ENCODE measurements around the gene TNFSF13. TPM values are rescaled to one million over a fixed set of nuclear protein-coding genes. Genes with fewer than 3 reads are reported as not detected.

Gene TNFSF13, protein sequence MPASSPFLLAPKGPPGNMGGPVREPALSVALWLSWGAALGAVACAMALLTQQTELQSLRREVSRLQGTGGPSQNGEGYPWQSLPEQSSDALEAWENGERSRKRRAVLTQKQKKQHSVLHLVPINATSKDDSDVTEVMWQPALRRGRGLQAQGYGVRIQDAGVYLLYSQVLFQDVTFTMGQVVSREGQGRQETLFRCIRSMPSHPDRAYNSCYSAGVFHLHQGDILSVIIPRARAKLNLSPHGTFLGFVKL
- 22.1 and 31.9 TPM in 2 replicates for total RNA-seq

DNA sequence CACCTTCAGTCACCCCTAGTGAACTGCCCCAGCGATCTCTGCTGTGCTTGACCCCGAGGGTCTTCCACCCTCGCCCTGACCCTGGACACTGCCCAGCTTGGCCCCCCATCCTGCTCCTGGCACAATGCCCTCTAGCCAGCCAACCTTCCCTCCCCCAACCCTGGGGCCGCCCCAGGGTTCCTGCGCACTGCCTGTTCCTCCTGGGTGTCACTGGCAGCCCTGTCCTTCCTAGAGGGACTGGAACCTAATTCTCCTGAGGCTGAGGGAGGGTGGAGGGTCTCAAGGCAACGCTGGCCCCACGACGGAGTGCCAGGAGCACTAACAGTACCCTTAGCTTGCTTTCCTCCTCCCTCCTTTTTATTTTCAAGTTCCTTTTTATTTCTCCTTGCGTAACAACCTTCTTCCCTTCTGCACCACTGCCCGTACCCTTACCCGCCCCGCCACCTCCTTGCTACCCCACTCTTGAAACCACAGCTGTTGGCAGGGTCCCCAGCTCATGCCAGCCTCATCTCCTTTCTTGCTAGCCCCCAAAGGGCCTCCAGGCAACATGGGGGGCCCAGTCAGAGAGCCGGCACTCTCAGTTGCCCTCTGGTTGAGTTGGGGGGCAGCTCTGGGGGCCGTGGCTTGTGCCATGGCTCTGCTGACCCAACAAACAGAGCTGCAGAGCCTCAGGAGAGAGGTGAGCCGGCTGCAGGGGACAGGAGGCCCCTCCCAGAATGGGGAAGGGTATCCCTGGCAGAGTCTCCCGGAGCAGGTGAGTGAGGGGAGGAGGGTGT lies at the start of gene TNFSF13:
Gene TNFSF13, plus strand, starts transcription at position 207 of the 776 bp plus-strand sequence. Its CDS starts 290 bp downstream, at position 497.
- DNase-seq (ENCODE audit: low read depth) = no peak

DNA sequence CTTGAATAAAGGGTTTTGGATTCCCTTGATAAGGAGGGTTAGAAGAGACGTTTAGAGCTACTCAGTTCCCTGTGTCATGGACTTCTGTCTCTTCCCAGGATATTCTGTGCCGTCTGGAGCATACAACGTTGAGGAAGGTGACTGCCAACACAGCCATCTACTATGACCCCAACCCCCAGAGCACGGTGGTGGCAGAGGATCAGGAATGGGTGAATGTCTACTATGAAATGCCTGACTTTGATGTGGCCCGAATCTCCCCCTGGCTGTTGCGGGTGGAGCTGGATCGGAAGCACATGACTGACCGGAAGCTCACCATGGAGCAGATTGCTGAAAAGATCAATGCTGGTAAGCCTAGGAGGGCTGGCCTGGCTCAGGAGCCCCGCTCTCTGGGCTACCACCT lies 49.7 kb upstream of the TNFSF13 start:
- DNase-seq (ENCODE audit: low read depth) = no peak

DNA sequence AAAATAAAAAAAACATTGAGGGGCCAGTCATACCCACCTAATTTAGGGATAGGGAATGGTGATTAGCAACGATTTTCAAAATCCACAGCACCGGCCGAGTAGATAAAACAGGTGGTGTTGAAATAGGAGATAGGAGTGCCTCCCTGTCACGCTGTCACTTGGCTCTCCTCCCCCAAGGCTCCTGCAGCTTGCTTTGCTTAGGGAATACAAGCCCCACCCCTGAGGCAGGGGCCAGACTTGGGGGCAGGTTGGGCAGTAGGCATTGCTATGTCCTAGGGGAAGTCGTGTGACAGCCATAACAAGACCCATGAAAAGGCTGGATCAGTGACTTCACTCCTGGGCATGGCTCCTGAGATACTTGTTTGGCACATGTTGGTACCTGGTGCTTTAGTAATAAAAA lies 48.6 kb upstream of the TNFSF13 start:
- DNase-seq (ENCODE audit: low read depth) = no peak

DNA sequence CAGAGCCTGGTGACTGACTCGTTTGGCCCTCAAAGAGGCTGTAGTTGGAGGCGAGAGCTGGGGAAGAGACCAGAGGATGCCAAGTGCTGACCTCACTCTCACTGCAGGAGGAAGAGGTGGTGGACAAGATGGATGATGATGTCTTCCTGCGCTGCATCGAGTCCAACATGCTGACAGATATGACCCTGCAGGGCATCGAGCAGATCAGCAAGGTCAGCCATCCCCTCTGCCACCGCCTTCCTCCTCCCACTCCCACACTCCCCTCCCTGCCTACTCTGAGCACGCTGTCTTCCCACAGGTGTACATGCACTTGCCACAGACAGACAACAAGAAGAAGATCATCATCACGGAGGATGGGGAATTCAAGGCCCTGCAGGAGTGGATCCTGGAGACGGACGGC lies 47.4 kb upstream of the TNFSF13 start:
- no peak for DNase-seq (ENCODE audit: low read depth)

DNA sequence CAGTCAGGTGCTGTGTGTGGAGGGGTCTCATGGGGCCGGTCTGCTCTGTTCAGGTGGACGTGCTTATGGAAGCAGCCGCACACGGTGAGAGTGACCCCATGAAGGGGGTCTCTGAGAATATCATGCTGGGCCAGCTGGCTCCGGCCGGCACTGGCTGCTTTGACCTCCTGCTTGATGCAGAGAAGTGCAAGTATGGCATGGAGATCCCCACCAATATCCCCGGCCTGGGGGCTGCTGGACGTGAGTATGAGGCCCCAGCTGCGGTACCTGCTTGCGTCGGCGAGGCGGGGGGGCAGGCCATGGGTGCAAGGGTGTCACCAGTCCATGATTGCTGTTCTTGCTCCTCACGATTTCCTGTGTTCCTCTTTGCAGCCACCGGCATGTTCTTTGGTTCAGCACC lies 46.4 kb upstream of the TNFSF13 start:
- DNase-seq (ENCODE audit: low read depth) = no peak

DNA sequence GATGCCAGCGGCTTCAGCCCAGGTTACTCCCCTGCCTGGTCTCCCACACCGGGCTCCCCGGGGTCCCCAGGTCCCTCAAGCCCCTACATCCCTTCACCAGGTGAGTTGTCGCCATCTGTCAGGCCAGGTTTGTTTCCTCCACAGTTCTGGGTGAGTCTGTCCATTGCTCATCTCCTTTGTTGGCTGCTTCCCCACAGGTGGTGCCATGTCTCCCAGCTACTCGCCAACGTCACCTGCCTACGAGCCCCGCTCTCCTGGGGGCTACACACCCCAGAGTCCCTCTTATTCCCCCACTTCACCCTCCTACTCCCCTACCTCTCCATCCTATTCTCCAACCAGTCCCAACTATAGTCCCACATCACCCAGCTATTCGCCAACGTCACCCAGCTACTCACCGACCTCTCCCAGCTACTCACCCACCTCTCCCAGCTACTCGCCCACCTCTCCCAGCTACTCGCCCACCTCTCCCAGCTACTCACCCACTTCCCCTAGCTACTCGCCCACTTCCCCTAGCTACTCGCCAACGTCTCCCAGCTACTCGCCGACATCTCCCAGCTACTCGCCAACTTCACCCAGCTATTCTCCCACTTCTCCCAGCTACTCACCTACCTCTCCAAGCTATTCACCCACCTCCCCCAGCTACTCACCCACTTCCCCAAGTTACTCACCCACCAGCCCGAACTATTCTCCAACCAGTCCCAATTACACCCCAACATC lies 45.6 kb upstream of the TNFSF13 start:
- DNase-seq (ENCODE audit: low read depth) = no peak

DNA sequence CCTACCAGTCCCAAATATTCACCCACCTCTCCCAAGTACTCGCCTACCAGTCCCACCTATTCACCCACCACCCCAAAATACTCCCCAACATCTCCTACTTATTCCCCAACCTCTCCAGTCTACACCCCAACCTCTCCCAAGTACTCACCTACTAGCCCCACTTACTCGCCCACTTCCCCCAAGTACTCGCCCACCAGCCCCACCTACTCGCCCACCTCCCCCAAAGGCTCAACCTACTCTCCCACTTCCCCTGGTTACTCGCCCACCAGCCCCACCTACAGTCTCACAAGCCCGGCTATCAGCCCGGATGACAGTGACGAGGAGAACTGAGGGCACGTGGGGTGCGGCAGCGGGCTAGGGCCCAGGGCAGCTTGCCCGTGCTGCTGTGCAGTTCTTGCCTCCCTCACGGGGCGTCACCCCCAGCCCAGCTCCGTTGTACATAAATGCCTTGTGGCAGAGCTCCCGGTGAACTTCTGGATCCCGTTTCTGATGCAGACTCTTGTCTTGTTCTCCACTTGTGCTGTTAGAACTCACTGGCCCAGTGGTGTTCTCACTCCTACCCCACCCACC lies 44.6 kb upstream of the TNFSF13 start:
- no peak for DNase-seq (ENCODE audit: low read depth)

DNA sequence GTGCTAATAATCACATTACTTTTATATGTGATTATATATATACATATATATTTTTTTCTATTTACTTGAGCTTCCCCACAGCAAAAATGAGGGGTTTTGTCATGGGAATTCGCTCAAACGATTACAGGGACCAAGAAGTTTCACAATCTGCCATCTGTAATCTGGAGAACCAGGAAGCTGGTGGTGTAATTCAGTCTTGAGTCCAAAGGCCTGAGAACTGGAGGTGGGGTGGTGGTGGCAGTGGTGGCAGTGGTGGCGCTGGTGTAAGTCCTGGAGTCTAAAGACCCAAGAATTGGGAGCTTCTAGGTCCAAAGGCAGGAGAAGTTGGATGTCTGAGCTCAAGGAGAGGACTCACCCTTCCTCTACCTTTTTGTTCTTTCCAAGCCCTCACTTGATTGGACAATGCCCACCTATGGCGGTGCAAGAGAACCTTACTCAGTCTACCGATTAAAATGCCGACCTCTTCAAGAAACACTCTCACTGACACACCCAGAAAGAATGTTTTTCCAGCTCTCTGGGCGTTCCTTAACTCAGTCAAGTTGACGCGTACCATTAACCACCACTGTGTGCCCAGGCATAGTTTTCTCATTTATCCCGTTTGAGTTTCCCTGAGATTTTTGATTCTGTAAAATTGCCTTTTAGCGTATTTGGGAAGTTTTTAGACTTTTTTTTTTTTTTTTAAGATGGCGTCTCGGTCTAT lies 42.5 kb upstream of the TNFSF13 start:
- peak; percentile 64 for DNase-seq (ENCODE audit: low read depth)

DNA sequence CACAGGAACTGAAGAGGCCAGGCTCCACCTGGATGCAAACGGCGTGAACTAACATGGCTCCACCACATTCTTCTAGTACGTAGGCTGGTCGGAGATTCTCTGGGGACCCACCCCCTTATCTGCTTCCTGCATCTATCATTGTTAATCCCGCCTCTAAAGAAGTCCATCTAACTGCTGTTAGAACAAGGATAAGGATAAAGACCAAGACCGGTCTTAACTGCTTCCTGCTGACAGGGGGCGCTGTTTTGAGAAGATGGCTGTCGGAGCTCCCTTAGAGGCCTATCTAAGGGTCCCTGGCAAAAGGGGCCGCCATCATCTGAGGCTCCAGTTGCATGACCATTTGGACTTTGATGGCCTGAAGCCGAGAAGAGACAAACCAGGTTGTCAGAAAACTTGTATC lies 35.5 kb upstream of the TNFSF13 start:
- DNase-seq (ENCODE audit: low read depth) = no peak

DNA sequence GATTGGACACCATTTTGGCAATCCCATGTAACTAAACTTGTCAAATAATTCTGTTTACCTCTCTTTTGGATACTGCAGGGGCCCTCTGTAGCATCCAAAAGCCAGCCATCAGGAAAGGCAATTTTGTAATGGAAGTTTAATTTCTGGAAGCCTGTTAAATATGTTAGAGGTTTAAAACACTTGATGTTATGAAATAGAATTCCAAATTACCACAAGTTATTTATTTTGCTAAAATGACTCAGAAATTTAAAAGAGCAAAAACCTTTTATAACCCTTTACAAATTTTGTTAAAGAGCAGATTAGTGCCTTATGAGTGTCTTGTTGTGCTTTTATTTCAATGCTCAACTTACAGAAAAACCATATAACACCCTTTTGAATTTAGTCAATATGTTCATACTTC lies 29.7 kb upstream of the TNFSF13 start:
- no peak for DNase-seq (ENCODE audit: low read depth)

DNA sequence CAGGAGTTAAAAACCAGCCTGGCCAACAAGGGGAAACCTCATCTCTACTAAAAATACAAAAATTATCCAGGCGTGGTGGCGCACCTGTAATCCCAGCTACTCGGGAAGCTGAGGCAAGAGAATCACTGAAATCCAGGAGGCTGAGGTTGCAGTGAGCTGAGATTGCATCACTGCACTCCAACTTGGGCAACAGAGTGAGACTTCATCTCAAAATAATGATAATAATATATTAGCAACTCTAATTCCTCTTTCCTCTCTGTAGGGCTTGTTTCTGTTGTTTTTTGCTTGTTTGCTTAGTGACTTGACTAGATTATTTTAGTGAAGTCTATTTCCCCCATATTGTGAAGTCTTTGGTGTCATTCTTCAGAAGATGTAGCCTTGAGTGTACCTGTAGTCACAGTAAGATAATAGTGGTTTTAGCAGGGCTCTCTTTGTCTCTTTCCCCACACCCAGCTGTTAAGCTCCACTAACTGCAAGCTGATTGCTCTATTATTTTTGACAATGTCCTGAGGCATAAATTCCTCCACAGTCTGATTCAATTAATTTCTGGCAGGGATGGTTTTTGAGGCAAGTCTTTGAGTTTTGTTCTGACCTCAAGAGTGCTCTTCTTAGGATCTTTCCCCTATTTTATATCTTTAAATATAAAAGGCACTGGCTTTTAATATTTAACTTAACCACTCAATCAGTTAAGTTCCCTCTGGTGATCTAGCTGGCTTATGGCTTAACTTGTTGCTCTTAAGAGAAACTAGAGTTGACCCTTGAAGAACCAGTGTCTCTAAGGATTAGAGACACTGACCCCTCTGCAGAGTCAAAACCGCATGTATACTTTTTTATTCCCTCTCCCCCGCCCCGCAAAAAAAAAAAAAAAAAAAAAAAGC lies 28.3 kb upstream of the TNFSF13 start:
- peak; percentile 60 for DNase-seq (ENCODE audit: low read depth)

DNA sequence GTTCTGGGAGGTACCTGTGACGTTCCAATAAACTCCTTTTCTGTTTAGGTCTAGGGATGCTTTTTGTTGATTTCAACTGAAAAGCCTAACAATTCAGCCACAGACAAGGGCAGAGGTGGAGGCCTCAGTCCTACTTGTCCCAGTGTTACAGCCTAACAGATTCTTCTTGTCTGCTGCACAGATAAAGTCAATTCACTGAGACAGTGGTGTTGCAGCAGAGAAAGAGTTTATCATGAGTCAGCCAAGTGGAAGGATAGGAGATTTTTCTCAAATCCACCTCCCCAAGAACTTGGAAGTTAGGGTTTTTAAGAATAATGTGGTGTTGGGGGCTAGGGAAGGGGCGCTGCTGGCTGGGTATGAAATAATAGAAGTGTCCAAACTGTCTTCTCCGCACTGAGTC lies 20.5 kb upstream of the TNFSF13 start:
- DNase-seq (ENCODE audit: low read depth) = no peak

DNA sequence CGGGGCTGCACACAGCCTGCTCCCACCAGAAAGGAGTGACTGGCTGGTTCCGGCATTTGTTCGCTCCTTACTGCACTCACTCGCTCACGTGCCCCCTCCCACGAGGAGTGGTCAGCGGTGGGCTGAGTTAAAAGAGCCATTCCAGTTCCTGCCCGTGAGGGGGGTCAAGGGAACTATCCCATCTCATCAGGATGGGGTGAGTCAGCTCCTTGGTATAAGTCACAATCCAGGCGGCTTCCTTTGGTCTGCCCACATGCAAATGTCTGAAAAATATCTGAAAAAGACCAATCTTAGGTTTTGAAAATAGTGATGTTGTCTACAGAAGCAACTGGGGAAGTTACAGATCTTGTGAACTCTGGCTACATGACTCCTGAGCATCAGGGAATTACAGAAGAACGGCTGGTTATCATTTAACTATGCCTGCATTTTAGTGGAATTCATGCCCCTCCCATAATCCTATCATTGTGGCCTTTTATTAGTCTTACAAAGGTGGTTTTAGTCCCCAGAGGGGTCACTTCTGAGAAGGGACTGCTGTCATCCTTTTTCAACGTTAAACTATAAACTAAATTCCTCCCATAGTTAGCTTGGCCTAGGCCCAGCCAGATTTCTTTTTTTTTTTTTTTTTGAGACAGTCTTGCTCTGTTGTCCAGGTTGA lies 19.5 kb upstream of the TNFSF13 start:
- DNase-seq (ENCODE audit: low read depth) = peak; percentile 78

DNA sequence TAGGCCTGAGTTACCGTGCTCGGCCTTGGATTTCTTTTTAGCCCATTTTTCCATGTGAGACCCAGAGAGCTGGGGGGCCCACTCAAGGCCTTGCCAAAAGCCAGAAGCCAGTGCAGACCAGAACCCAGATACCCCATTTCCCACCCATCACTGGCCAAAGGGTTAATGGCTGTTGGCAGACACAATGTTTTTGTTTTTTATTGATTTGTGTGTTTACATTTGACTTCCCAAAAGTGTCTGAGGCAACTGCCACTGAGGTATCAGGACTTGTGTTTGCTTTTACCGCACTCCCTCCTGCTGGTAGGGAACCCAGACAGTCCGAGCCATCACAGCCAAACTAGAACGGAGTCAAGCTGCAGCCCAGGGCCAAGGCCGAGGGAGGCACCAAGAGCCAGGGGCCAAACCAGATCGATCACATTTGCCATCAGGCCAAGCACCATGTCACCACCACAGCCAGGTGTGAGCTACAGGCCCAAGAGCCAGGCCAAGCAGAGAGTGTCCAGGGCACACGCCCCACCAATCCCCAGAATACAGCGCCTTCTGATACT lies 17.4 kb upstream of the TNFSF13 start:
- DNase-seq (ENCODE audit: low read depth) = no peak

DNA sequence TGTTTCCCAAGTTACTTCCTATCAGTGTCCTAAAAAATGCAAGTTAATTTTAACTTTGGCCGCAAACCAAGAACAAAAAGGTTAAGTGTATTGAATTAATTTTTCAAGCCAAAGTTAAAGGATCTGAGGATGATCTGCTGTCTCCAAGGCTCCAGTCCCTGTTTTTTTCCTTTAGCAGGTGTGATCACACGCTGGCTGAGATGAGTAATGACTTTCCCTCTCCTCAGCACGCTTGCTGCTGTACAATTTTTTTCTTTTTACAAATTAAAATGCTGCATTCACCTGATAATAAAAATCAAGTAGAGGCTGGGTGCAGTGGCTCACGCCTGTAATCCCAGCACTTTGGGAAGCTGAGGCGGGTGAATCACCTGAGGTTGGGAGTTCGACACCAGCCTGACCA lies 13.6 kb upstream of the TNFSF13 start:
- DNase-seq (ENCODE audit: low read depth) = no peak

DNA sequence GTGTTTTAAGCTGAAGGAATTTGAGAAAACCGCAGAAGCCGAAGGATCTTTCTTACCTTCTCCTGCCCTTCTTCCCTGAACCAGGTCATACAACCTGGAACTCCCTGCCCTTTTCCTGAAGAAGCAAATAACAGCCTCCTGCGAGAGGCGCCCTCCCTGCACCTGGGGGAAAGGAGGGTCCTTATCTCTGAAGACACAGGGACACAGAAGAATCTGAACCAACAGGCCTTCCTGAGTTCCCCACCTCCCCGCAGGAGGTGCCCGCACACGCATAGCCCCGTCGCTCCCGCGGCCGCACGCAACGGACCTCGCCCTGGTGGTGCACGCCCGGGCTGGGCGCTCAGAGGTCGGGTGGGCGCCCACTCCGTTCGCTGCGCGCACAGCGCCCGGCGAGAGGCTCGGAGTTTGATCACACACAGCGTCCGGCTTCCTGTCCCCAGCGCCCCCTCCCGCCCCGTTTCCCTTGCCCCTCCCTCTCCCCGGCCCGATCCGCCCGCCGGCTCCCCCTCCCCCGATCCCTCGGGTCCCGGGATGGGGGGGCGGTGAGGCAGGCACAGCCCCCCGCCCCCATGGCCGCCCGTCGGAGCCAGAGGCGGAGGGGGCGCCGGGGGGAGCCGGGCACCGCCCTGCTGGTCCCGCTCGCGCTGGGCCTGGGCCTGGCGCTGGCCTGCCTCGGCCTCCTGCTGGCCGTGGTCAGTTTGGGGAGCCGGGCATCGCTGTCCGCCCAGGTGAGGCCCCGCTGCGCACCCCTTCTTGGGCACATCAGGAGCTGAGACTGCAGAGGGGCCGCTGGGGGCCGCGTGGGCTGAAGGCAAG lies 9.8 kb upstream of the TNFSF13 start, which contains the start of gene TNFSF12:
Gene TNFSF12, plus strand, starts transcription at position 474 of the 816 bp plus-strand sequence. Its CDS starts 96 bp downstream, at position 570.
- no peak for DNase-seq (ENCODE audit: low read depth)

DNA sequence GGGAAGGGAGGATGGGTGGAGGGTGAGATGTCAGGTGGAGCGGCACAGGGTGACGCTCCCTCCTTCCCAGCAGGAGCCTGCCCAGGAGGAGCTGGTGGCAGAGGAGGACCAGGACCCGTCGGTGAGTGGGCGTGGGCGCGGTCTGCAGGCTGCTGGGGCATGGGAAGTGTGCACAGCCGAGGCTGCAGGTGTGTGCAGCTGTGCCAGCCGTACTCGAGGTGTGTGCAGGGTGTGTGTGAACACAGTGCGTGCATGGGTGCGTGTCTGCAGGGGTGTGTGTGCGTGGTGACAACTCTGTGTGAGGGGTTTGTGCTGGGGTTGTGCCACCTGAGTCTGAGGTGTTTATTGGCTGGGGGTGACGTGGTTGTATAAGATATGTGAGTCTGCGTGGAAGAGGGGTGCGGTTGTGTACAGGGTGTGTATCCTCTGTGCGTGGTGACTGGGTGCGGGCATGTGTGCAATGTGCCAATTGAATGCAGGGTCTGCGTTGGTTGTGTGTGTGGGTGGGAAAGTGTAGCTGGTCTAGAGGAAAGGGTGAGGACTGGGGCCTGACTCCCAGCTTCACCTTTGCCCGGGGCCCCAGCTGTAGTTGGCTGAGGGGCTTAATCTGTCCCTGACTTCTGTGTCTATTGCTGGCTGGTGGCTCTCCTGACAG lies 9.0 kb upstream of the TNFSF13 start:
- no peak for DNase-seq (ENCODE audit: low read depth)

DNA sequence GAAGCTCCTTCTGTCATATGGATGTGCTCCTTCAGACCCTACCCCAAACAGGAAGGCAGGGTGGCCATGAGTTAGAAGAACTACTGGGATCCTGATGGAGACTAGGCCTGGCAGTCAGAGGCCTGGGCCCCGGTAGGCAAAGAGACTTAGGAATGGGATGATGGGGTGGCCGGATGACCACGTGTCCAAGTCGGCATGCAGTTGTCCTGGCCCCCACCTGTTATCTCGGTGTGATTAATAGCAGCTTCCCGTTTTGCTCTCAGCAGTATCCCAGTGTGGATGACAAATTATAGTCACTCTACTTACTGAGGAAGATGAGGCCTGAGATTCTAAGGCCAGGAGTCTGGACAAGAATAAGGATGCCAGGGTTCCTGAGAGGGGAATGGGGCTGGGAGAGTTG lies 8.2 kb upstream of the TNFSF13 start:
- no peak for DNase-seq (ENCODE audit: low read depth)
